GM18909 (cell line): ENCODE results near the gene XDH.

ENCODE experiments used
- ATAC-seq: cut with Tn5 transposase; IDR thresholded peaks from one replicate; pipeline ENCODE4 v1.9.1; 2021; ENCODE audit warnings: mild to moderate bottlenecking; ENCODE audit not compliant: unreplicated experiment, poor library complexity

Gene XDH

DNA sequence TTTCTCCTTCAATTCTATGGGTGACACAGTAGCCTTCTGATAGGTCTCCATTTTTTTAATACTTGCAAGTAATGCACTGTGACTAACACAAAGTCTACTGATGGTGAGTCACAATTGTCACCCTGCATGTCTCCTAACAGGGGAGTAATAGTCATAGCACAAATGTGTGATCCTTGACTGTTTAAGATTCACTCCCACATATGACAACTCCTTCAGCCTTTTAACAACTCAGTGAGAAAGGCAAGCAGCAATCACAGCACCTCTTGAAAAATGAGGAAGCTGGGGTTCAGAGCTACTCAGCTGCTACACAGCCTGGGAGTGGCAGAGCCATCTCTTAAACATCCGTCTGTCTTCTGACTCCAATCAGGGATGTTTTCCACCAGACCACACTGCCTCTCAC lies 116.8 kb downstream of the XDH start:
- ATAC-seq, result no peak

DNA sequence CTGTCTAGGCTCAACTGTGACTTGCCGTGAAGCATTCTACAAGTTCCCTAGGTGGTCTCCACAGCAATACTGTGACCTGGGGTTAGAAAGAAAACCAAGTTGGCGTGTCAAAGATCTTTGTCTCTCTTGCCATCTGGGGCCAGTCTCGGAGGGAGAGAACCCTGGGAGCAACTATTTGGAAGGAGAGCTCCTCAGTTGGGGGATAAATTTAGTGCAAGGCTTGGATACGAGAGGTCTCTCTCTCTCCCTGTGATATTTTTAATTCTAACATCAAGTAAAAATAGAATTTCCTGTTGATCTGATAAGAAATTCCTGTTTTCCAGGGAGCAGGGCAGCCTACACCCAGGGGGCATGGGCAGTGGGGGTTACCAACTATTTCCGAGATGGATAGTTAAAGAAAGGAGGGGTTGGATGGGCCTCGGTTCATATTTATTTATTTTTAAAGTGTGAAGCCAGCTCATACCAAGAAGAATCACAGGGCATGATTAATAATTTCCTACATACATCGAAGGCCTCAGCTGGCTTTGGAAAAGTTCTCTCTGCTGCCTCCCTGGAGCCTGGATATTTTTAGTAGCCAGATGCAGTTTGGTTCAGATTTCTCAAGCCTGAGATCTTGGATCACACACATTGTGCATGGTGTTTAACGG lies 117.8 kb downstream of the XDH start:
- no peak for ATAC-seq

DNA sequence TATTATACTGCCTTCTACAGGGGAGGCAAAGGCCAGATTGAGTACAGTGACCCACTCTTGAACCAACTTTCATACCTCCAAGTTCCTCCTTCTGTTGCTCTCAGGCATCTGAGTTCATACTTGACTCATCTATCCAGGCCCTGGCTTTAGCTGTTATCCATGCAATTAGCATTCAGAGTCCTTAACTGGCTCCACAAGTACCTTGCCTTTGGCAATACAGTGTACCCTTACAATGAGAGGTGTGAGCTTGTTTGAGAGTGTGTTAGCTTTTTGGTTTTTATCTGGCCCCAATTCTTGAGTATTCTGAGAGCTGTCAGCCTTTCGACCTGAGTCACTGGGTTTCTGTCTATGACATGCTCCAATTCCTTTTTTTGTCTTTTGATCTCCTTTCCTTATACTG lies 120.3 kb downstream of the XDH start:
- no peak for ATAC-seq

DNA sequence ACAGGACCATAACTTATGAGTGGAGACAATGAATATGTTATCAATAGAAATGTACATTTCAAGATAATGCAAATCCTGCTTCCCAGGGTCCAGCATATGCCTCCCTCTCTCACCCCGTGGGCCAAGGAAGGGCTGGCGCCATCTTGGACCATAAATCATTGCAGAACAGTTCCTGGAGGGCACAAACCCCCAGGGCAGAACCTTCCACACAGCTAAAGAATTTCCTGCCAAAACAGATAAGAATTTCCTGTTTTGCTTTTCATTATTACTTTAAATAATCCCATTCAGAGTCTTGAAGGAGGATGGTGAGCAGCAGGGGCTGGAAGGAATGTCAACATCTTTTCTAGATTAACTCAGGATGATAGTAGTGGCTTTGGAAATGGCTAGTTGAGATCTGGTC lies 126.9 kb downstream of the XDH start:
- ATAC-seq, result no peak

DNA sequence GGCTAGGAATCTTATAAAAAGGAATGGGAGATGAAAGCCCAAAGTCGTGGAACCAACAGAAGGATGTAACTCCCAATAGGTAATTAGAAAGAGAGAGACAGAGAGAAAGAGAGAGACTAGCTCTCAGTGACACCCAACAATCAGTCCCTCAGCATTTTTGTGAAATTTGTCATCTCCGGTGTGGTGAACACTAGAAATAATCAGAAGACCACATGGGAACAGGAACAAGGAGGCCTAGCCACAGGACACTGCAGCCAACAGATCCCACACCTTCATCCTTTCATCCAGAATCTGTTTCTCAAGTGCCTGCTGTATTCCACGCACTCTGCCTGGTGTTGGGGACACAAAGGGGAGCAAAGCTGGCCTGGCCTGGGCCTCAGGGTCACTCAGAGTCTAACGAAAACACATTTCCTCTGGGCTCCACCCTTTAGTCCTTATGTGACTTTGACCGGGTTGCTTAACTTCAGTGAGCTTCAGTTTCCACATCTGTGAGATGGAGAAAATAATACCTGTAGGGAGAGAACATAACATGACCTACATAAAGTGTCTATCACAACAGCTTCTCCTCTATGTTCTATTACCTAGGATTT lies 127.5 kb downstream of the XDH start:
- no peak for ATAC-seq

DNA sequence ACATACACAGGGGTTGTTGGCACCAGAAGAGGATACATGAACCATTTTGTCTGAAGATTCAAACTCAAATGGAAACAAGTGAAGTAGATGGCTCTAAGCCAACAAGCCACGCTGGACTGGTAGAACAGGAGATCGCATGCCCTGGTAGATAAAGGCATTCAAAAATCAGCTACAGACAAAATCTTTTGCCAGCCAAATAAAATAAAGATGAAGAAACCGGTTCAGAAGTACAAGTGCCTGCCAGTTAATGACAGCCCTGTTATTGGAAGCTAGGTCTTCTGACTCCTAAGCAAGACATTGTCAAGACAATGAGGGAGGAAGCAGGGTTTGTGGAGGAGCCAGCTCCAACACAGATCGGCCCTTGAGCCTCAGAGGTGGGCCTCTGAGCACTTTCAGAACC lies 128.3 kb downstream of the XDH start:
- no peak for ATAC-seq
